HG03159 (cell line): ENCODE results near the gene UBXN6.
A peak's percentile ranks its signal among the peaks of the same experiment; 100 is the strongest.

Experiments used
- ATAC-seq: cut with Tn5 transposase; IDR thresholded peaks from one replicate; pipeline ENCODE4 v1.9.1; 2021; ENCODE audit warnings: mild to moderate bottlenecking, moderate library complexity; ENCODE audit not compliant: unreplicated experiment

UBXN6 gene

DNA sequence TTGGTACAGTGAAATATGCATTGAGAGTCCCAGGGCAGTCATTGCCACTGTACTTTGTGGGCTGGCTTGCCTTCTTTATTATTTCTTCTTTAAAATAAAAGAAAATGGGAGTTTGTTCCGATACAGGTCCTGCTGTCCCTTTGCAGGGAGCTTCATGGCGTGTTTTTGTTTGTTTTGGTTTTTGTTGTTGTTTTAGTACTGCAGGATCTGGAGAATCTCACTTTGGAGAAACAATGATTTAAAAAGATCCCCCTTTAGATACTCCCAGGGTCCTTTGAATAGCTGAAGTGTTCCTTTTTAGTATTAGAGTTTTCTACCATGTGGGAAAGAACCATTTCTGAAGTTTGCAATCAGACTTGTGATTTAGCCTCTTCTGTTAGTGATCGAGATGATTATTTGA lies 44.0 kb downstream of the UBXN6 start:
- no peak for ATAC-seq

DNA sequence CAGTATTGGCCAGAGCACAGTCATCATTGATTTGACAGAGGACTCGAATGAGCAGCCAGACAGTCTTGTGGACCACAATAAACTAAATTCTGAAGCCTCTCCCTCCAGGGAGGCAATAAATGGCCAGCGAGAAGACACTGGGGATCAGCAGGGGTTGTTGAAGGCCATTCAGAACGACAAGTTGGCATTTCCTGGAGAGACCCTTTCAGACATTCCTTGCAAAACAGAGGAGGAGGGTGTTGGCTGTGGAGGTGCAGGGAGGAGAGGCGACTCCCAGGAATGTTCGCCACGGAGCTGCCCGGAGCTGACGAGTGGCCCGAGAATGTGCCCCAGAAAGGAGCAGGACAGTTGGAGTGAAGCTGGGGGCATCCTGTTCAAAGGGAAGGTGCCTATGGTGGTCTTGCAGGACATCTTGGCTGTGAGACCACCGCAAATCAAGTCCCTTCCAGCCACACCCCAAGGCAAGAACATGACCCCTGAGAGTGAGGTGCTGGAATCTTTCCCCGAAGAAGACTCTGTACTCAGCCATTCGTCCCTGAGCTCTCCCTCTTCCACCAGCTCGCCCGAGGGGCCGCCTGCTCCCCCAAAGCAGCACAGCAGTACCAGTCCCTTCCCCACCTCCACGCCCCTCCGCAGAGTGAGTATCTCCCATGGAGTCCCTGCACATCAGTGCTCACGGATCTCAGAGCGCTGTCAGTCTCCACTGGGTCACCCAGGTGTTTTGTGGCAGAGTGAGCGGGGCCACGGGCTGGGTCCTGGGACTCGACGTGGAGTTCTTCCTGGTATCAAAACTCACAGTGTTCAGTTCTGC lies 48.3 kb downstream of the UBXN6 start:
- no peak for ATAC-seq

GRCh38 chr19:4406626-4407025 lies 51.0 kb downstream of the UBXN6 start:
- ATAC-seq = no peak

GRCh38 chr19:4405977-4406376 lies 51.6 kb downstream of the UBXN6 start:
- ATAC-seq = no peak

DNA sequence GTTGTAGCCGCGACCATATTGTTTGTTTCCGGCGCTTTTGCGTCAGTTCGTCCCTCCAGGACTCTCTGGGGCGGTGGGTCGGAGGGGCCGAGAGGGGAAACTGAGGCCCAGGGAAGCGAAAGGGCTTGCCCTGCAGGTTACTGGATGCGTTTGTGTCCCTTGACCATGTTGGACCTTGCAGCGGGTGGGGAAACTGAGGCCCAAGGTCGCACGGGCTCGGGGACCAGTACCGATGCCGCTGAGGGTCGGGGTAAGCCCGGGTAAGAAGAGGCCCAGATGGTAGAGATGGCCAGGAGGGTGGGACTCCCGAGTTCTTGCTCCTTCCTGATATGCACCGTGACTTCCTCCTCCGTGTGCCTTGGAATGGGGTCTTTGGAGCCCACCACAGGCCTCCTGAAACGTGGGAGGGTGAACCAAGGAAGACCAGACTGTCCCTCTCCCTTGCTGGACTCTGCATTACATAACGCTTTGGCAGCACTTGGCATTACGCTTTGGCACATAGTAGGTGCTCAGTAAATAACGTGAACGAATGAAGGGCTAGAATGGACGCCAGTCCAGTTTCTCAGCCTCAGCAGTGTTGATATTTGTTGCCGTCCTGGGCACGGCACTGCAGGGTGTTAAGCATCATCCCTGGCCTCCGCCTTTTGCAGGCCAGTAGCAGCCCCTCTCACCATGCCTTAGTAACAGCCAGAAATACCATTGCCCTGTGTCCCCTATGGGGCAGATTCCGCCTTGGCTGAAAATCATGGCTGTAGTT lies 54.4 kb downstream of the UBXN6 start:
- no peak for ATAC-seq

DNA sequence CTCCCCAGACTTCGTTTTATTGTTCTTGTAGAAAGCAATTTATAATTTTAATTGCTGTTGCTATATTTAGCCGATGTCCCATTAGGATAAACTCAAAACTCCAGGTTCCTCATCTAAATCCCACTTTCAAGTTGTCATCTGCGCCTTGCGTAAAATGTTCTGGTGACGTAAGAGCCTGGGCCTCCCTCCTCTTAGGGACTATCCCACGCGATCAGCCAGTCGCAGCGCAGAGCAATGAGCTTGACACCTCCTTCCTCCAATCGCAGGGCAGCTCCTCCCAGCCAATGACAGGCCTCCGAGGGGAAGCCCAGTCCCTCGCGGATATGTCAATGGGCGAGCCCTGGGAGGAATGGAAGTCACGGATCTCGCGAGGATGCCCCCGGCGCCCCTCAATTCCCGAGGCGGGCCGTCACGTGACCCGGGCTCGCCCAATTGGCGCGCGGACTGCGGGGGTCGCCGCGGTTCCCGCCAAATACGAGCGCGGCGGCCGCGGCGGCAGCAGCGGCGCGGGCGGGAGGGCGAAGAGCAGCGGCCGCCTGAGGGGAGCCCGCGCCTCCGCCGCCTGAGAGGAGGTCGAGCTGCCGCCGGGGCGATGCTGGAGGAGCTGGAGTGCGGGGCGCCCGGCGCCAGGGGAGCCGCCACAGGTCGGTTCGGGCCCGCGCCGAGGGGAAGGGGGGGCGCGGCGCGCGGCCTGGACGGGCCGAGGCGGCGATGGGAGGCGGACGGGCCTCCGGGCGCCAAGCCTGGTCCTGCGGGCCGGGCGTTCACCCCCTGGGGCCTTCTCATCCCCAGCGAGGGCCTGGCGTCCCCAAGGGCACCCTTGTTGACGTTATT lies 55.2 kb downstream of the UBXN6 start, which contains the start of gene CHAF1A:
TSS of gene CHAF1A (plus strand) at position 470 of the 834 bp plus-strand sequence. CDS start at position 593, 123 bp downstream.
- peak; percentile 76 for ATAC-seq

DNA sequence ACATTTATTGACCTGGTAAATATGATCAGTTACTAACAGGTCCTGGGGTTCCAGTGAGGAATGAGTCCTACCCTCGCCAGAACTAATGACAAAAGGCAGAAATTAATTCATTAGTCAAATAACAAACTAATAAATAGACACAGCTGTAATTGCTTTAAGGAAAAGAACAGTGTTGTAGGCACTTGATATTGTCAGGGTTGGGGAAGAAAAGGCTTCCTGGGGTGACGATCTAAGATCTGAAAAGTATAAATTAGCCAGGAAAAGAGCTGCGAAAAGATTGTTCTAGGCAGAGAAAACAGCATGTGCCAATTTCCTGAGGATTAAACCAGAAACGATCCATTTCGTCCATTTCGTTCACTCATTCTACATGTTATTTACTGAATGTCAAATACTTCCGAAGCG lies 55.8 kb downstream of the UBXN6 start:
- ATAC-seq = no peak

DNA sequence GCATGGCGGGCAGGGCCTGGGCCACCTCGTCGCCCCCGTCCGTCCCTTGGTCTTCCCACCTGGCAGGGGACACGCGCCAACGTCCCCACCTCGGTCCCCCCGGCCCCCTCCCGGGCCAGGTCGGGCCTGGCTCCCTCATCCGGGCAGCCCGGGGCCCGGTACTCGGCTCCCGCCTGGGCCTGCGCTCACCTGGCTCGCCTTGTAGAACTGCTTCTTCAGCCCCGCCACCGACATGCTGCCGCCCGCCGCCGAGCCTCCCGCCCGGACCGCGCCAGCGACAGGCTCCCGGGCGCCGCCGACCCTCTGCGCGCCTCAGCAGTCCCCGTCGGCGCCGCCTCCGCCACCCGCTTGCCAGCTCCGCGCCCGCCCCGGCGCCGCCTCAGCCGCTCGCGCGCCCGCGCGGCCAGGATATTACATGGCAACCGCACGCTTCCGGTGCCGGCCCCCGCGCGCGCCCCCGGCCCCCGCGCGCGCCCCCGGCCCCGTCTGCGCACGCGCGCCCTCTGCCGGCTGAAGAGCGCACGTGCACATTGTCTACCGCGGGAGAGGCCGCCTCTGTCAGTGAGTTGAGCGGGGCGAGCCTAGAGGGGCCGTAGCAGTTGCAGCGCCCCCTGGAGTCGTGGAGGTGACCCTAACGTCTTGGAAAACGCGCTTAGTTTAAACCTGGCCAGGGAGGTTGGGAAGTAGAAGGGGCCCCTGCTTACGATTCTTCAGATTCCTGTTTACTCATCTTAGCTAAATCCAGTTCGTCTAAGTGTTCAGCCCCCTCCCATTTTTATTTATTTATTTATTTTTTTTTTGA lies 57.3 kb downstream of the UBXN6 start, which contains the start of gene SH3GL1:
TSS of gene SH3GL1 (minus strand) at position 413 of the 802 bp plus-strand sequence. CDS start at position 234, 179 bp downstream.
- peak; percentile 52 for ATAC-seq

GRCh38 chr19:4399812-4400134 lies 57.8 kb downstream of the UBXN6 start:
- ATAC-seq = peak; percentile 8

GRCh38 chr19:4396949-4397783 lies 60.4 kb downstream of the UBXN6 start:
- ATAC-seq = no peak
